CD4-positive, alpha-beta T cell (primary cell): Measurements from ENCODE around the gene UBC. TPM values are rescaled to one million over a fixed set of nuclear protein-coding genes. Genes with fewer than 3 reads are reported as not detected.

ENCODE experiments used
- ATAC-seq: fragments of 200-7000 bp; cut with Tn5 transposase; one replicate; pipeline ENCODE4 v1.10.0; 2022; ENCODE audit warnings: mild to moderate bottlenecking; ENCODE audit not compliant: poor library complexity
- CTCF ChIA-PET: fragments of 350-600 bp; sonication (Branson Sonifier 250); formaldehyde crosslinking; loops from one replicate; lab custom pipeline; 2021; ENCODE audit warnings: antibody characterized with exemption, inconsistent platforms; lab: Charles Lee
- POLR2A ChIA-PET: fragments of 350-600 bp; sonication (Branson Sonifier 250); formaldehyde crosslinking; loops from one replicate; lab custom pipeline; 2021; ENCODE audit warnings: antibody characterized with exemption, inconsistent platforms; lab: Charles Lee
- DNase-seq, 14 experiments: peaks; one replicate each; pipeline ENCODE4 v3.0.0-alpha.2; 2013 to 2020; ENCODE audit warnings: mixed read lengths in 2 of 14
- H3K27ac ChIP-seq, 2 donors: one replicate each; pipeline versions ENCODE4 v1.5.1 to v1.7.0; 2013; ENCODE audit warnings: low read length in 2 of 2, low read depth in 1 of 2, mild to moderate bottlenecking in 1 of 2
- H3K27me3 ChIP-seq, 2 experiments: 1 replicate in 1 of 2; 2 replicates in 1 of 2; pipeline versions ENCODE4 v1.6.1 to v1.7.0; 2013; ENCODE audit warnings: low read length in 2 of 2, control low read depth in 1 of 2, mild to moderate bottlenecking in 1 of 2, moderate library complexity in 1 of 2; ENCODE audit not compliant: insufficient read depth in 2 of 2, control insufficient read depth in 1 of 2
- H3K36me3 ChIP-seq: one replicate; pipeline ENCODE4 v1.6.1; 2013; ENCODE audit warnings: low read length, control low read depth; ENCODE audit not compliant: insufficient read depth
- H3K4me1 ChIP-seq: one replicate; pipeline ENCODE4 v1.6.1; 2013; ENCODE audit warnings: low read length, control low read depth; ENCODE audit not compliant: insufficient read depth
- H3K4me3 ChIP-seq: one replicate; pipeline ENCODE4 v1.5.1; 2013; ENCODE audit warnings: mild to moderate bottlenecking, low read length, moderate library complexity
- H3K9me3 ChIP-seq, 2 experiments: 1 replicate in 1 of 2; 2 replicates in 1 of 2; pipeline versions ENCODE4 v1.6.1 to v1.7.0; 2013; ENCODE audit warnings: low read length in 2 of 2, mild to moderate bottlenecking in 2 of 2, control low read depth in 1 of 2, moderate library complexity in 1 of 2; ENCODE audit not compliant: control insufficient read depth in 1 of 2, insufficient read depth in 1 of 2
- H3K27ac Mint-ChIP-seq: one replicate; pipeline ENCODE4 v1.8.0; 2020; ENCODE audit warnings: mixed read lengths
- H3K27me3 Mint-ChIP-seq: one replicate; pipeline ENCODE4 v1.8.0; 2021; ENCODE audit warnings: mixed read lengths
- H3K36me3 Mint-ChIP-seq: one replicate; pipeline ENCODE4 v1.8.0; 2021; ENCODE audit warnings: low read depth, mixed read lengths
- H3K4me1 Mint-ChIP-seq: one replicate; pipeline ENCODE4 v1.8.0; 2021; ENCODE audit warnings: low read depth, mixed read lengths
- H3K4me3 Mint-ChIP-seq: one replicate; pipeline ENCODE4 v1.8.0; 2020; ENCODE audit warnings: mild to moderate bottlenecking, mixed read lengths
- H3K9me3 Mint-ChIP-seq: one replicate; pipeline ENCODE4 v1.8.0; 2020; ENCODE audit warnings: mixed read lengths
- intact Hi-C, 2 experiments: fragments of 100-400 bp; cut with DNase I in 1 of 2; cut with micrococcal nuclease in 1 of 2; formaldehyde crosslinking; loops; one replicate each; pipeline versions ENCODE4 v1.15.1 to v1.9.0; 2023 to 2025; cut with DNase I, micrococcal nuclease
- total RNA-seq, 174 experiments: library from RNA in 2 of 174; stranded (reverse) in 2 of 174; gene quantifications; one replicate each; pipeline ENCODE4 v1.2.3 and lab custom pipeline; 2021 to 2026
- TF ChIP-seq, protein P1 (sequence below): fragments of 200-600 bp; IDR thresholded peaks from one replicate; pipeline ENCODE4 v1.8.0; 2022; ENCODE audit warnings: antibody characterized with exemption, mild to moderate bottlenecking

The UBC gene
- total RNA-seq, 2 experiments from 2014 or later = 1,389 to 1,410 TPM

DNA sequence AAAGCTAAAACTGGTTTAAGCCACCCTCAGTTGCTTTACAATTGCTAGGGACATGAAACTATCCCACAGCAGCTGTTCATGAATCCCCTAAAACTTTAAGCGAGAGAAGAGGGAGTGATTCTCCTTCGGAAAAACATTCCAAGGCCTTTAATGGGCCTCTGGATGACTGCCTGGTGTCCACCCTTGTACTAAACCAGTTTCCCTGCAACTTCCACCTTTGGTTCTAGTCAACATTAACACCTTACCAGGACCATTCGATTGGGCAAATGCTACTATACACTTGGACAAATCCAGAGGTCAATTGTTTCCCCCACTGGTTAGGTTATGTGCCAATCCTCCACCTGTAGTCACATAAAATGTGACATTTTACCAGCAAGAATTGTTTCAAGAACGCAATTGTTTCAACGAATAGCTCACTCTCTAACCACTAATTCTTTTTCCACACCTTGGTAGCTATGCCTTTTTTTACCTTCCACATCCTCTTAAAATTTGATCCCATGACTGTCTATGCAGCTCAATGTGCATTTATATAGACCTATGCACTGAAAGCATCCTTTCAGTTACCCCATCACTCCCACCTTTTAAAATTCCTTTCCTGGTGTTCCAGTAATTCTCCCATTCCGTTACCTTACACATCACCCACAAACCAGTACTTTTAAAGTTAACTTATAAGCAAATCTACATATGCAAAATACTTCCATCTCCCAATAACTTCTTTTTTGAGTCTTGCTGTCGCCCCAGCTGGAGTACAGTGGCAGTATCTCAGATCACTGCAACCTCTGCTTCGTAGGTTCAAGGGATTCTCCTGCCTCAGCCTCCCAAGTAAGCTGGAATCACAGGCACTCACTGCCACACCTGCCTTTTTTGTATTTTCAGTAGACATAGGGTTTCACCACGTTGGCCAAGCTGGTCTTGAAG is 3.6 kb downstream of the UBC start:
- peaks cover 48% of the 10 kb centered on the region for H3K36me3 Mint-ChIP-seq
- ATAC-seq (no peak), DNase-seq (peak in 2 of 14 experiments; percentile 33 to 35)
- H3K4me3 Mint-ChIP-seq = peak overlapping the region; percentile 77
- Histone ChIP-seq H3K9me3 (no peaks in the 10 kb centered on the region), H3K4me3 (no peak overlapping the region), H3K27me3 (no peaks in the 10 kb centered on the region), H3K27ac (no peak overlapping the region), H3K4me1 (peaks cover 38% of the 10 kb centered on the region), H3K36me3 (peaks cover 27% of the 10 kb centered on the region)
- H3K27me3 Mint-ChIP-seq = peaks cover 11% of the 10 kb centered on the region
- H3K4me1 Mint-ChIP-seq = peaks cover 59% of the 10 kb centered on the region
- ChIA-PET CTCF (interaction anchor here (0.9 to 2.3 kb wide), 4 partner anchors 9 to 30 kb away, joined by 3 to 16 read pairs (median 6); no protein-coding TSS in a partner anchor), POLR2A (interaction anchor here (1.0 to 4.4 kb wide), 9 partner anchors 8 to 343 kb away, joined by 3 to 57 read pairs (median 6); partner anchors contain the start of gene BRI3BP)
- TF ChIP-seq, protein P1, sequence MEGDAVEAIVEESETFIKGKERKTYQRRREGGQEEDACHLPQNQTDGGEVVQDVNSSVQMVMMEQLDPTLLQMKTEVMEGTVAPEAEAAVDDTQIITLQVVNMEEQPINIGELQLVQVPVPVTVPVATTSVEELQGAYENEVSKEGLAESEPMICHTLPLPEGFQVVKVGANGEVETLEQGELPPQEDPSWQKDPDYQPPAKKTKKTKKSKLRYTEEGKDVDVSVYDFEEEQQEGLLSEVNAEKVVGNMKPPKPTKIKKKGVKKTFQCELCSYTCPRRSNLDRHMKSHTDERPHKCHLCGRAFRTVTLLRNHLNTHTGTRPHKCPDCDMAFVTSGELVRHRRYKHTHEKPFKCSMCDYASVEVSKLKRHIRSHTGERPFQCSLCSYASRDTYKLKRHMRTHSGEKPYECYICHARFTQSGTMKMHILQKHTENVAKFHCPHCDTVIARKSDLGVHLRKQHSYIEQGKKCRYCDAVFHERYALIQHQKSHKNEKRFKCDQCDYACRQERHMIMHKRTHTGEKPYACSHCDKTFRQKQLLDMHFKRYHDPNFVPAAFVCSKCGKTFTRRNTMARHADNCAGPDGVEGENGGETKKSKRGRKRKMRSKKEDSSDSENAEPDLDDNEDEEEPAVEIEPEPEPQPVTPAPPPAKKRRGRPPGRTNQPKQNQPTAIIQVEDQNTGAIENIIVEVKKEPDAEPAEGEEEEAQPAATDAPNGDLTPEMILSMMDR = no peak
- intact Hi-C loops = no loop called here
- peak overlapping the region; percentile 69 for H3K27ac Mint-ChIP-seq
- peaks cover 3% of the 10 kb centered on the region for H3K9me3 Mint-ChIP-seq

DNA sequence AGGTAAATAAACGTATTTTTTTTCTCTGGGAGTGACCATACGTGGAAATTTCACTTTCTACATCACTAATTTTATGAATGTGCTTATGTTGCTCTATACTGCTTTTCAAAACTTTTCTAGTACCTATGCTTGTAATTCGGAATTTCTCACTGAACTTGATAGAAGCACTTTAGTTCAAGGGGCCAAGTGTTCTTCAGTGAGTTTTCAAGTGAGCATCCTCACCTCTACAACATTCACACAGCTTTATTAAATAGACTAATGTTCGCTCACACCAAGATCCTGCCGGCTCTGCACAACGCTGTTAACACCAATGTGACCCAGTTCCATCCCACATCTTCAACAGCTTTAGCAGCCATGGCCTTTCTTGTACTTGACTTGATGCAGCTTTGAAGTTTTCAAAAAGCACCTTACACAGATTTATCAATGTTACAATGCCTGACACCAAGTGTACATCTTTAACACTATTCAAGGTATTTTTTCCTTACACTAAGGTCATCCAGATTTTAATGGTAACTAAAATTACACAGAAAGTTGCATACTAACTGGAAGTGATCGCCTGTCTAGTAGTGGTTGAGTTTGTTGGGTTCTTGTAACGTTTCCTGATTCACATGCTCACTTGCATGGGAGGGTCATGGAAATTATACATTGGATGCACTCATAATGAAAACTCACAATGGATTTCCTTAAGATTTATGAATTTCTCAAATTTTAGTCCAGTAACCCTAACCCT is 4.5 kb downstream of the UBC start:
- Mint-ChIP-seq H3K4me3 (peak overlapping the region; percentile 77), H3K4me1 (peaks cover 51% of the 10 kb centered on the region), H3K27ac (peak overlapping the region; percentile 69), H3K36me3 (peaks cover 48% of the 10 kb centered on the region), H3K9me3 (peaks cover 3% of the 10 kb centered on the region), H3K27me3 (peaks cover 11% of the 10 kb centered on the region)
- intact Hi-C loops = loop anchor here in 1 of 2 experiments (5.0 kb wide), 1 partner anchor 77 kb away; the partner anchor contains the start of gene DHX37
- ATAC-seq (no peak), DNase-seq (peak in 1 of 14 experiments; percentile 10)
- ChIA-PET POLR2A (interaction anchor here (1.2 to 4.4 kb wide), 9 partner anchors 9 to 342 kb away, joined by 3 to 57 read pairs (median 6); partner anchors contain the start of gene BRI3BP), CTCF (interaction anchor here (0.9 to 2.3 kb wide), 3 partner anchors 9 to 30 kb away, joined by 3 to 16 read pairs (median 8); no protein-coding TSS in a partner anchor)
- Histone ChIP-seq H3K27me3 (no peaks in the 10 kb centered on the region), H3K27ac (no peak overlapping the region), H3K36me3 (peaks cover 27% of the 10 kb centered on the region), H3K4me3 (no peak overlapping the region), H3K9me3 (no peaks in the 10 kb centered on the region), H3K4me1 (peaks cover 33% of the 10 kb centered on the region)
- TF ChIP-seq, protein P1 = no peak
